Kidney epithelial cell (primary cell): ENCODE data around the gene IPO5. TPM values are rescaled to one million over a fixed set of nuclear protein-coding genes. Genes with fewer than 3 reads are reported as not detected.

Source experiments
- DNase-seq: peaks from one replicate; pipeline ENCODE4 v3.0.0-alpha.2; 2010; ENCODE audit warnings: low read depth
- H3K27me3 ChIP-seq: 2 replicates; pipeline ENCODE4 v1.6.0; 2011; ENCODE audit warnings: low read length; ENCODE audit not compliant: control insufficient read depth, insufficient read depth
- H3K36me3 ChIP-seq: 2 replicates; pipeline ENCODE4 v1.5.1; 2011; ENCODE audit warnings: low read length; ENCODE audit not compliant: control insufficient read depth, insufficient read depth
- H3K4me3 ChIP-seq: 2 replicates; pipeline ENCODE4 v1.5.1; 2011; ENCODE audit warnings: low read depth, mild to moderate bottlenecking, control low read depth, low read length
- total RNA-seq: library from RNA; depleted of rRNA; stranded (reverse); fragments of >200 nt; gene quantifications from 2 replicates; pipeline ENCODE4 v1.2.3, GENCODE V29; 2015
- TF ChIP-seq, protein P1 (sequence below): IDR thresholded peaks from 2 replicates; pipeline ENCODE4 v1.5.1; 2011; ENCODE audit warnings: mild to moderate bottlenecking, moderate library complexity, low read length, control low read depth, inconsistent platforms; ENCODE audit not compliant: insufficient read depth, poor library complexity, severe bottlenecking

IPO5 gene
- total RNA-seq, 1 donor from 2014 or later = 144 TPM

DNA sequence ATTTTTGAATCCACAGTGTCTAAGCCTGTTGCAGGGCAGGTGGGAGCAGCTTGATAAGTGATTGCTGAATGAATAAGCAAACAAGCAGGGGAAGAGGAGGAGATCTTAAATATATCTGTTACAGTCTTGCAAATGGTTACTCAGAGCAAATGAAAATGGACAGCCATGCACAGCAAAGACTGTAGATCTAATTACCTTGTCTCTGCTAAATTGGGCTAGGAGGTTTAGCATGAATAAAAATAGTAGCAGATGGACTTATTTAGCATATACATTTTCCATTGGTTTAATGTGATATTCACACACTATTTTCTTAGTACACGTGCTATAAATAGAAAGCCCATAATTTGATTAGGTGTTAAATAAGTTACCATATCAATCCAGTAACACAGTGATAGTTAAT, 116.5 kb downstream of the IPO5 start:
- TF ChIP-seq, protein P1, sequence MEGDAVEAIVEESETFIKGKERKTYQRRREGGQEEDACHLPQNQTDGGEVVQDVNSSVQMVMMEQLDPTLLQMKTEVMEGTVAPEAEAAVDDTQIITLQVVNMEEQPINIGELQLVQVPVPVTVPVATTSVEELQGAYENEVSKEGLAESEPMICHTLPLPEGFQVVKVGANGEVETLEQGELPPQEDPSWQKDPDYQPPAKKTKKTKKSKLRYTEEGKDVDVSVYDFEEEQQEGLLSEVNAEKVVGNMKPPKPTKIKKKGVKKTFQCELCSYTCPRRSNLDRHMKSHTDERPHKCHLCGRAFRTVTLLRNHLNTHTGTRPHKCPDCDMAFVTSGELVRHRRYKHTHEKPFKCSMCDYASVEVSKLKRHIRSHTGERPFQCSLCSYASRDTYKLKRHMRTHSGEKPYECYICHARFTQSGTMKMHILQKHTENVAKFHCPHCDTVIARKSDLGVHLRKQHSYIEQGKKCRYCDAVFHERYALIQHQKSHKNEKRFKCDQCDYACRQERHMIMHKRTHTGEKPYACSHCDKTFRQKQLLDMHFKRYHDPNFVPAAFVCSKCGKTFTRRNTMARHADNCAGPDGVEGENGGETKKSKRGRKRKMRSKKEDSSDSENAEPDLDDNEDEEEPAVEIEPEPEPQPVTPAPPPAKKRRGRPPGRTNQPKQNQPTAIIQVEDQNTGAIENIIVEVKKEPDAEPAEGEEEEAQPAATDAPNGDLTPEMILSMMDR = no peak
- H3K27me3 ChIP-seq = no peaks in the 10 kb centered on the region

DNA sequence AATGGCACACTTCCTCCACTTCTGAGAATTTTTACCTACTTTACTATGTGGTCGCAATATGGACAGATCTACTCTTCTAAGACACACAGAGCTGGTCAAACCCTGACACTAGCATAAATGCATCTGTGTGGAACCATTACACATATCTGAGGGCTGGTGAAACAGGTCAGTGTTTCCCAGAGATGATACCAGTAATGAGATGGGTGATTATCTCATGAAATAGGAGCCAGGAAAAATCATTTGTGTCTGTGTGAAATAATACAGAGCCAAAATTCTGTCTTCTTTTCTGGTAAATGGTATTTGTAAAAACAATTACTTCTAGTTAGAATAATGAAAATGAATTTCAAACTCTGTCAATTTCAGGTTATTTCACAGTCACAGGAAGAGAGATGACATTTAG, 117.8 kb downstream of the IPO5 start:
- no peak for DNase-seq
- TF ChIP-seq, protein P1 = no peak
- Histone ChIP-seq H3K27me3 (no peaks in the 10 kb centered on the region), H3K36me3 (no peaks in the 10 kb centered on the region), H3K4me3 (no peak overlapping the region)

More for the DNA sequence above, 116.5 kb downstream of the IPO5 start:
- no peaks in the 10 kb centered on the region for H3K36me3 ChIP-seq
- DNase-seq = no peak
- H3K4me3 ChIP-seq = no peak overlapping the region

DNA sequence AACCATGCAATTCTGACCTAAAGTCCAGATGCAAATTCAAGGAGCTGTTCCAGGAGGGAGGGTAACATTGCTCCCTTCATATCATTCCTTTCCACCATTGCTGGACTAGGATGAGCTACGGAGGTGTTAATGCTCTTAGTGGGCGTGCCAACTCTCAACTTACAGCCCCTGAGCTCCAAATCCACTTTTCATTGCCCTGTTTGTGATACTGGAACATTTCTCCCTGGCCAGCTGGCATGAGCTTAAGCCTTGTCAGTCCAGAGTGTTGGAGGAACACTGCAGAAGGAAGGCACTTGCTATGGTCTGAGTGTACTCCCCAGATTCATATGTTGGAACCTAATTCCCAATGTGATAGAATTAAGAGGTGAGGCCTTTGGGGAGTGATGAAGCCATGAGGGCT, 119.0 kb downstream of the IPO5 start:
- H3K36me3 ChIP-seq = no peaks in the 10 kb centered on the region
- DNase-seq = no peak
- TF ChIP-seq, protein P1 = no peak
- no peaks in the 10 kb centered on the region for H3K27me3 ChIP-seq
- H3K4me3 ChIP-seq = no peak overlapping the region

Other genes with a start within 250 kb of the IPO5 start
- 135 and 147 TPM in 2 replicates for gene FARP1, start 189.4 kb downstream of the IPO5 start, total RNA-seq
- not detected in 2 replicates for gene RNF113B, start 223.6 kb downstream of the IPO5 start, total RNA-seq